K562 (cell line): Measurements from ENCODE around the gene SLC5A2. TPM values are rescaled to one million over a fixed set of nuclear protein-coding genes. Genes with fewer than 3 reads are reported as not detected.

ENCODE experiments used
- ATAC-seq: fragments of 200-7000 bp; cut with Tn5 transposase; 3 replicates; pipeline ENCODE4 v1.9.1; 2020; ENCODE audit warnings: moderate library complexity
- BruUV-seq: library from RNA; stranded (reverse); fragments of 400-500 nt; replicated peaks from 2 replicates; lab custom pipeline; 2021; lab: Mats Ljungman, UMichigan
- CTCF ChIA-PET: fragments of 300-600 bp; formaldehyde crosslinking; extraction: SDS; loops from one replicate; lab custom pipeline; 2021; ENCODE audit warnings: low intra/inter-chr PET ratio; lab: Yijun Ruan, JAX
- POLR2A ChIA-PET: fragments of 300-600, 350-650 bp; sonication (Branson Sonifier 250); formaldehyde crosslinking; extraction: SDS; loops from one replicate; lab custom pipeline; 2021; ENCODE audit warnings: antibody characterized with exemption, inconsistent platforms; lab: Yijun Ruan, JAX
- DNase-seq, 4 experiments: peaks; one replicate each; pipeline versions ENCODE4 v3.0.0 to v3.0.0-alpha.2; 2011 to 2018; ENCODE audit warnings: low spot score in 3 of 4, mixed read lengths in 3 of 4; ENCODE audit errors: extremely low read depth in 1 of 4
- FAIRE-seq: peaks from 2 replicates; lab custom pipeline; 2011; peaks lifted over from hg19 to GRCh38; lab: Jason Lieb, UNC
- H2AFZ ChIP-seq: 2 replicates; pipeline ENCODE4 v1.6.0; 2011; ENCODE audit warnings: low read depth, low read length, control low read depth, inconsistent platforms
- H3K27ac ChIP-seq: fragments of 200-600 bp; 3 replicates; pipeline ENCODE4 v1.8.0; 2011; ENCODE audit warnings: low read depth, mild to moderate bottlenecking, control low read depth, inconsistent platforms, low read length, moderate library complexity, mixed read lengths; ENCODE audit errors: extremely low read depth
- H3K27me3 ChIP-seq, 2 experiments: fragments of 300-600 bp in 1 of 2; 2 replicates in 1 of 2; 3 replicates in 1 of 2; pipeline versions ENCODE4 v1.6.0 to v1.8.0; 2011; ENCODE audit warnings: inconsistent platforms in 2 of 2, low read length in 2 of 2, mild to moderate bottlenecking in 1 of 2, mixed read lengths in 1 of 2, moderate library complexity in 1 of 2; ENCODE audit not compliant: control insufficient read depth in 2 of 2, insufficient read depth in 2 of 2
- H3K36me3 ChIP-seq: fragments of 300-600 bp; 3 replicates; pipeline ENCODE4 v1.8.0; 2011; ENCODE audit warnings: mild to moderate bottlenecking, low read length, inconsistent platforms; ENCODE audit not compliant: control insufficient read depth, insufficient read depth
- H3K4me1 ChIP-seq, 2 experiments: fragments of 200-600 bp in 1 of 2; replicated peaks in 1 of 2; 2 replicates in 1 of 2; 3 replicates in 1 of 2; pipeline versions ENCODE4 v1.5.1 to v1.8.0; 2011; ENCODE audit warnings: inconsistent platforms in 2 of 2, low read length in 2 of 2, mild to moderate bottlenecking in 1 of 2, mixed read lengths in 1 of 2, moderate library complexity in 1 of 2; ENCODE audit not compliant: control insufficient read depth in 2 of 2, insufficient read depth in 2 of 2
- H3K4me2 ChIP-seq: 2 replicates; pipeline ENCODE4 v1.6.1; 2011; ENCODE audit warnings: low read length, control low read depth, inconsistent platforms, mixed read lengths; ENCODE audit not compliant: insufficient read depth
- H3K4me3 ChIP-seq: fragments of 200-600 bp; sonication (generic), shearing (Covaris generic); 2 replicates; pipeline ENCODE4 v1.5.1; 2016; ENCODE audit warnings: control low read depth, inconsistent platforms
- H3K79me2 ChIP-seq: fragments of 200-600 bp; 3 replicates; pipeline ENCODE4 v1.8.0; 2011; ENCODE audit warnings: low read length, inconsistent platforms; ENCODE audit not compliant: control insufficient read depth, insufficient read depth
- H3K9ac ChIP-seq, 2 experiments: 2 replicates each; pipeline versions ENCODE4 v1.6.0 to v1.6.1; 2011; ENCODE audit warnings: low read depth in 2 of 2, low read length in 2 of 2, control low read depth in 1 of 2, inconsistent platforms in 1 of 2, mild to moderate bottlenecking in 1 of 2, mixed read lengths in 1 of 2; ENCODE audit not compliant: insufficient read depth in 1 of 2
- H3K9me1 ChIP-seq: one replicate; pipeline ENCODE4 v1.6.0; 2011; ENCODE audit warnings: inconsistent platforms, mild to moderate bottlenecking, low read length, moderate library complexity; ENCODE audit not compliant: control insufficient read depth, insufficient read depth
- H3K9me3 ChIP-seq: replicated peaks from 2 replicates; pipeline ENCODE4 v1.5.1; 2011; ENCODE audit warnings: low read depth, low read length, inconsistent platforms; ENCODE audit not compliant: control insufficient read depth, insufficient read depth
- H4K20me1 ChIP-seq: replicated peaks from 2 replicates; pipeline ENCODE4 v1.6.1; 2011; ENCODE audit warnings: low read length, inconsistent platforms, mixed read lengths; ENCODE audit not compliant: control insufficient read depth, insufficient read depth
- ARID3A ChIP-seq: IDR thresholded peaks from 2 replicates; pipeline ENCODE4 v1.6.1; 2012; ENCODE audit warnings: low read depth, low read length, improper control_type of control experiment, borderline replicate concordance
- CBX3 ChIP-seq, 2 experiments: IDR thresholded peaks; 1 replicate in 1 of 2; 2 replicates in 1 of 2; pipeline ENCODE4 v1.6.1; 2012; ENCODE audit warnings: inconsistent platforms in 2 of 2, low read length in 2 of 2, borderline replicate concordance in 1 of 2, control low read depth in 1 of 2
- DMBX1 ChIP-seq: fragments of 250-450 bp; sonication (Bioruptor Pico); IDR thresholded peaks from 2 replicates; pipeline ENCODE4 v1.8.0; 2022; ENCODE audit warnings: inconsistent platforms, mild to moderate bottlenecking, moderate library complexity, borderline replicate concordance
- E2F6 ChIP-seq, 2 experiments: IDR thresholded peaks; 2 replicates each; pipeline ENCODE4 v1.6.1; 2011; ENCODE audit warnings: borderline replicate concordance in 1 of 2, control low read depth in 1 of 2, low read depth in 1 of 2, low read length in 1 of 2, mild to moderate bottlenecking in 1 of 2, mixed read lengths in 1 of 2, moderate library complexity in 1 of 2; ENCODE audit not compliant: insufficient read depth in 1 of 2, insufficient read length in 1 of 2, poor library complexity in 1 of 2, severe bottlenecking in 1 of 2; ENCODE audit errors: extremely low read depth in 1 of 2
- GMEB1 ChIP-seq: fragments of 250-450 bp; sonication (Bioruptor Pico); IDR thresholded peaks from 2 replicates; pipeline ENCODE4 v1.4.0; 2020; ENCODE audit warnings: mild to moderate bottlenecking
- POLR2H ChIP-seq: IDR thresholded peaks from 2 replicates; pipeline ENCODE4 v1.6.1; 2016; ENCODE audit warnings: missing genetic modification characterization, low read depth, mild to moderate bottlenecking, control low read depth, missing compliant biosample characterization, moderate library complexity
- RUNX1 ChIP-seq: sonication (generic); IDR thresholded peaks from 2 replicates; pipeline ENCODE4 v1.6.1; 2016; ENCODE audit warnings: antibody characterized with exemption, low read depth
- SRSF3 ChIP-seq: fragments of 200-400 bp; formaldehyde crosslinking; IDR thresholded peaks from 2 replicates; pipeline ENCODE4 v1.6.1; 2016; ENCODE audit warnings: mild to moderate bottlenecking, low read length, moderate library complexity; ENCODE audit not compliant: insufficient read depth
- VEZF1 ChIP-seq: fragments of 200-800 bp; sonication (Bioruptor generic); IDR thresholded peaks from 2 replicates; pipeline ENCODE4 v1.6.1; 2017; ENCODE audit warnings: missing genetic modification characterization, missing compliant biosample characterization
- ZBTB5 ChIP-seq: fragments of 450-650 bp; IDR thresholded peaks from 2 replicates; pipeline ENCODE4 v1.6.1; 2017; ENCODE audit warnings: antibody characterized with exemption
- ZNF239 ChIP-seq: fragments of 250-450 bp; sonication (Bioruptor Pico); IDR thresholded peaks from 2 replicates; pipeline ENCODE4 v1.4.0; 2020; ENCODE audit warnings: mild to moderate bottlenecking
- WGBS: fragments of 100-300 bp; shearing (Covaris generic); methylation state at CpG from one replicate; pipeline ENCODE4 v1.1.6; 2016; ENCODE audit warnings: low coverage, mixed read lengths; ENCODE audit not compliant: insufficient coverage; ENCODE audit errors: missing lambda C conversion rate; 5-methylcytosine and 5-hydroxymethylcytosine counted together
- in situ Hi-C: fragments of 300-500 bp; cut with MboI; formaldehyde crosslinking; loops from 4 replicates; pipeline ENCODE4 v1.15.0; 2018; ENCODE audit warnings: inconsistent platforms, mixed read lengths
- intact Hi-C: fragments of 100-400 bp; cut with micrococcal nuclease; formaldehyde crosslinking; loops from 2 replicates; pipeline ENCODE4 v1.14.2; 2022
- polyA plus RNA-seq, 8 experiments: library from polyadenylated mRNA; depleted of rRNA in 4 of 8; stranded (reverse) in 5 of 8; unstranded in 3 of 8; fragments of >200 nt; fragmentation: Nextera tagmentation in 2 of 8; fragmentation: Illumina TruSeq in 1 of 8; extraction: Ambion mirVana in 2 of 8; extraction: Trizol in 1 of 8; gene quantifications; 2 replicates each; pipeline versions ENCODE4 v1.2.1 to v1.2.3, GENCODE V29; 2011 to 2014; ENCODE audit warnings: inconsistent platforms in 1 of 8, missing spikeins in 1 of 8
- total RNA-seq, 7 experiments: library from RNA; depleted of rRNA in 6 of 7; stranded (reverse); fragments of >200 nt in 6 of 7; fragmentation: Illumina TruSeq in 2 of 7; extraction: Trizol in 2 of 7; gene quantifications; 2 replicates each; pipeline versions ENCODE4 v1.2.1 to v1.2.3, GENCODE V29; 2011 to 2021; ENCODE audit warnings: low replicate concordance in 1 of 7

The SLC5A2 gene
- total and polyA plus RNA-seq, 9 of the 15 experiments (the other 6 are each of a cell fraction or from before 2014, with no cell fraction given) = 0.07 to 2.7 (median 2.2) TPM; not detected in 6

GRCh38 chr16:31529108-31529936 lies 46.4 kb downstream of the SLC5A2 start:
- no peaks in the 10 kb centered on the region for H4K20me1 ChIP-seq
- WGBS = 41% methylated on average over 28 of the region's 52 CpGs
- ChIA-PET CTCF (no interaction called here), POLR2A (interaction anchor here (0.7 to 2.2 kb wide), 3 partner anchors 10 to 65 kb away, joined by 3 to 9 read pairs (median 3); partner anchors contain the start of gene RUSF1)
- DNase-seq = peak; percentile 50 to 79 (median 76)
- in situ Hi-C loops (no loop called here), intact Hi-C loops (no loop called here)
- no peaks in the 10 kb centered on the region for H3K36me3 ChIP-seq
- BruUV-seq = TSS peak; percentile 65
- no peak for FAIRE-seq
- peaks cover 22 to 23% of the 10 kb centered on the region in 2 experiments; a peak in 4 of 5 replicates for H3K4me1 ChIP-seq
- H2AFZ ChIP-seq = peak overlapping the region; percentile 85
- H3K9me3 ChIP-seq = 0 out of 2 replicates have a peak, but pooled peaks cover 1% of the 10 kb centered on the region
- H3K9me1 ChIP-seq = no peaks in the 10 kb centered on the region
- H3K79me2 ChIP-seq = no peaks in the 10 kb centered on the region
- peak overlapping the region; percentile 28 for H3K4me3 ChIP-seq
- peak overlapping the region; percentile 32 to 63 for H3K9ac ChIP-seq
- ATAC-seq = peak; percentile 71
- no peaks in the 10 kb centered on the region for H3K27me3 ChIP-seq
- peak overlapping the region; percentile 44 for H3K27ac ChIP-seq
- peak overlapping the region; percentile 74 for H3K4me2 ChIP-seq
- TF ChIP-seq ARID3A (no peak), VEZF1 (CRISPR knock-in tag) (peak; percentile 88), GMEB1 (no peak), ZNF239 (no peak), SRSF3 (no peak), POLR2H (tag) (no peak), CBX3 (IDR thresholded peaks at IDR 0.05; ENCODE audit: borderline replicate concordance in 1 of 2, low read length in 2 of 2) (no peak), RUNX1 (no peak), E2F6 (IDR thresholded peaks at IDR 0.05; ENCODE audit: borderline replicate concordance in 1 of 2, extremely low read depth in 1 of 2, insufficient read depth in 1 of 2, insufficient read length in 1 of 2, low read depth in 1 of 2, low read length in 1 of 2, poor library complexity in 1 of 2, severe bottlenecking in 1 of 2) (peak in 1 of 2 experiments; percentile 46), DMBX1 (CRISPR knock-in tag) (no peak), ZBTB5 (no peak)
